Kidney glomerular epithelial cell (primary cell): ENCODE measurements around the gene CCNB3.

Experiments
- DNase-seq: peaks from one replicate; lab custom pipeline; 2025; lab: John Stamatoyannopoulos, UW

Gene CCNB3

GRCh38 chrX:50375481-50376267 is 171.1 kb downstream of the CCNB3 start:
- DNase-seq: no peak

GRCh38 chrX:50381729-50382415 is 177.3 kb downstream of the CCNB3 start:
- DNase-seq: no peak

- no peak for DNase-seq
Measured at GRCh38 chrX:50386520-50386919, 182.0 kb downstream of the CCNB3 start.

GRCh38 chrX:50393902-50394301 is 189.3 kb downstream of the CCNB3 start:
- no peak for DNase-seq
